NCI-H774 (cell line): ENCODE results near the gene P2RY14.
"Not testable (repeated sequence)": the region's sequence is repeated elsewhere in the genome, so short reads cannot be mapped to it uniquely, and the experiment has no call there.

Experiments used
- DNase-seq: peaks from one replicate; lab custom pipeline; 2025; lab: John Stamatoyannopoulos, UW

P2RY14 gene

GRCh38 chr3:151183265-151183671, 95.1 kb downstream of the P2RY14 start:
- DNase-seq: no peak

- no peak for DNase-seq
These were observed 95.8 kb downstream of the P2RY14 start for GRCh38 chr3:151182349-151183079.

GRCh38 chr3:151178208-151178845, 100.0 kb downstream of the P2RY14 start:
- no peak for DNase-seq

- DNase-seq: no peak
These were observed 102.4 kb downstream of the P2RY14 start for GRCh38 chr3:151175952-151176351.

GRCh38 chr3:151174351-151174750, 104.0 kb downstream of the P2RY14 start:
- DNase-seq: no peak

- DNase-seq: no peak
These were observed 107.1 kb downstream of the P2RY14 start for GRCh38 chr3:151171145-151171757.

- DNase-seq: not testable (repeated sequence)
These were observed 108.2 kb downstream of the P2RY14 start for GRCh38 chr3:151169948-151170679.

- no peak for DNase-seq
These were observed 108.9 kb downstream of the P2RY14 start for GRCh38 chr3:151169262-151169947.

GRCh38 chr3:151168269-151169094, 109.9 kb downstream of the P2RY14 start:
- peak; percentile 65 for DNase-seq

GRCh38 chr3:151166161-151166560, 112.2 kb downstream of the P2RY14 start:
- DNase-seq: no peak

- no peak for DNase-seq
These were observed 113.1 kb downstream of the P2RY14 start for GRCh38 chr3:151165226-151165625.
